Measurements from ENCODE around the gene LSS.
A peak's percentile ranks its signal among the peaks of the same experiment; 100 is the strongest.
"Not testable (repeated sequence)": the region's sequence is repeated elsewhere in the genome, so short reads cannot be mapped to it uniquely, and the experiment has no call there.

The LSS gene

DNA sequence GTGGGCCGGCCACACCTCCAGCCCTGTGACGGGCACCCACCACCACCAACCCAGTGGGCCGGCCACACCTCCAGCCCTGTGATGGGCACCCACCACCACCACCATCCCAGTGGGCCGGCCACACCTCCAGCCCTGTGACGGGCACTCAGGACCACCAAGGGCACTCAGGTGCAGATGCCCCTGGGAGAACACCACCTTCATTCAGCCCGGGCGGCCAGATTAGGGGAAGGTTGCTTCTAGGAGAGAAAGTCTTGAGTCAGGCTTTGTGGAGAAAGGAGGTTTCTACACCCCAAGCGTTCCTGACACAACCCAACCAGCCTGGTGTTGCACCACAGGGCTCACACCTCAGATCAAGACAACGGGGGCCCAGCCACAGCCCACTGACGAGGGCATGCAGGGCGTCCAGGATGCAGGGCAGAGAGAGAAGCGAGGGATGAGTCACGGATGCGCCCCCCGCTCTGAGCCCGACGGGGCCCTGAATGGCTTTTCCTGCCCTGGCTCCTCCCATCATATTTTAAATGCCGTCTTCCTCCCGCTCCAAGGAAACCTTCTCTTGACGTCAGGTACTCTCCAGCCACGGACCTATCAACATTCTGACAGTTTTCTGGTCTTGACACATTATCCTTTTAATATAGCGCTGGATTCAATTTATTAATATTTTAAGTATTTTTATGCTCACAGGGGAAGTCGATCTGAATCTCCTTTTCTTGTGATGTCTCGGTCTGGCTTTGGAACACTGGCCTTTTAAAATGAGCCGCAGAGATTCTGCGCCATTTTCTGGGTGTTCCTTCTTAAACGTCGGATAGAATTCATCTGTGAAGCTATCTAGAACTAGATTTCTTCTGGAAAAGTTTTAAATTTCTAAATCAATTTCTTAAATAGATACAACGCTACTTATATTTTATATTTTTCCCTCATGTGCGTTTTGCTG, 43.7 kb downstream of the LSS start:
- peak; percentile 60 for DNase-seq

GRCh38 chr21:46183910-46184624, 44.5 kb downstream of the LSS start, which contains the start of gene SPATC1L:
SPATC1L (minus strand) TSS chr21:46184459; CDS start chr21:46182816, 1,643 bp downstream.
- DNase-seq, result peak; percentile 36

DNA sequence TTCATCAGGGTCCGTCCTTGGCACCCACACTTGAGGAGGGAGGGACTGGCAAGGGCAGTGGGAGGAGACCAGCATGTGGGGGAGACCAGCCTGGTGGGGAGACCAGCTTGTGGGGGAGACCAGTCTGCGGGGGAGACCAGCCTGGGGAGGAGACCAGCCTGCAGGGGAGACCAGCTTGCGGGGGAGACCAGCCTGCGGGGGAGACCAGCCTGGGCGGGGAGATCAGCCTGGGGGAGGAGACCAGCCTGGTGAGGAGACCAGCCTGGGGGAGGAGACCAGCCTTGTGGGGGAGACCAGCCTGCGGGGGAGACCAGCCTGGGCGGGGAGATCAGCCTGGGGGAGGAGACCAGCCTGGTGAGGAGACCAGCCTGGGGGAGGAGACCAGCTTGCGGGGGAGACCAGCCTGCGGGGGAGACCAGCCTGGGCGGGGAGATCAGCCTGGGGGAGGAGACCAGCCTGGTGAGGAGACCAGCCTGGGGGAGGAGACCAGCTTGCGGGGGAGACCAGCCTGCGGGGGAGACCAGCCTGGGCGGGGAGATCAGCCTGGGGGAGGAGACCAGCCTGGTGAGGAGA, 45.2 kb downstream of the LSS start:
- not testable (repeated sequence) for DNase-seq

GRCh38 chr21:46182548-46183336, 45.8 kb downstream of the LSS start:
- DNase-seq, result no peak

- no peak for DNase-seq
Observed at GRCh38 chr21:46181953-46182547, 46.5 kb downstream of the LSS start.

DNA sequence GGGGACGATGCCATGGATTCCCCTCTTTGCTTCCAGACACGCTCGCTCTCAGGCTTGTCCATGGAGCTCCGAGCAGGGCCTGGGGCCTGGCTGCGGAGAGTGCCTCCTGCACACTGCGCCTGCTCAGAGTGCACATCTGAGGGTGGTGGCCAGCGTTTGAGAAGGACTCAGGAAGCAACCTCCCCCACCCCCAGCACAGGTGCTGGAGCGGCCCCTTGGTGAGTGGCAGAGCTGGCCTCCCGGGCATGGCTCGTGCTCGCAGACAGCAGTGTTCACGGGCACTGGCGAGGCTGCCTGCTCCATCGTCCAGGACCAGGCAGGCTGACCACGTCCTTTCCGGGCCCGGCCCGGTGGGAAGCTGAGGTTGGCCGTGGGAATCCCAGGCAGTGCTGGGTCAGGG, 47.1 kb downstream of the LSS start:
- no peak for DNase-seq

- no peak for DNase-seq
Observed at GRCh38 chr21:46180778-46181391, 47.7 kb downstream of the LSS start.

DNA sequence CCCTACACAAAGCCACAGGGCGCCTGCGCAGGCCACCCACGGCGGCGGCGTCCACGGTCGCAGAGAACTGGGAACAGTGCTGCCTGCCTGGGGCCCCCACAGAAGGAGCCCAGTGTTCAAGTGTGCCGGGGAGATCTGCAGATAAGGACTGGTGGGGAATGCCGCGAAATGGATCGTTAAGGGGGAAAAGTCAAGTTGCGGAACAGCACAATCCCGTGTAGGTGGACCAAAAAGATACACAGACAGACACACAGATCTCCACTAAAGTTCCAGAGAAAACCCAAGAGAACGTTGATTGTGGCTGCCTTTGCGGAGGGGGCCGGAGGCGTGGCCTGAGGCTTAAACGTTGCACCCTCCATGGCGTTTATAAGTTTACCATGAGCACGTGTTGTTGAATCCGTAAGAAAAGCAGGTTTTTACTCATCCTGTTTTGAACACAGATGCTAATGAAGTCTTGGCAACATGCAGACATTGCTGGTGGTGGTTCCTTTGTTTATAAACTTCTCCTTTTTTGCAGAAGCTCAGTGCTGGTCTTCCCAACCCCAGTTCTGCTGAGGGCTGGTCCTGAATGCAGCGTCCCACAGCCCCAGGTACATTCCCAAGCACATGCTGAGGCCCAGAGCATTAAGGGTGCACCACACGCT, 48.4 kb downstream of the LSS start:
- no peak for DNase-seq

GRCh38 chr21:46179708-46180078, 48.9 kb downstream of the LSS start:
- DNase-seq, result no peak

DNA sequence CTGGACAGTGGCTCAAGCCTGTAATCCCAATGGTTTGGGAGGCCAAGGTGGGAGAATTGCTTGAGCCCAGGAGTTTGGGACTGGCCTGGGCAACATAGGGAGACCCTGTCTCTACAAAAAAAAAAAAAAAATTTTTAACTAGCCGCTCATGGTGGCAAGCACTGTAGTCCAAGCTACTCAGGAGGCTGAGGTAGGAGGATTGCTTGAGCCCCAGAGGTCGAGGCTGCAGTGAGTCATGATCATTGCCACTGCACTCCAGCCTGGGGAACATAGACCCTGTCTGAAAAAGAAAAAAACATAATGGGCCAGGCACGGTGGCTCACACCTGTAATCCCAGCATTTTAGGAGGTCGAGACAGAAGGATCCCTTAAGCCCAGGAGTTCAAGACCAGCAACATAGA, 49.6 kb downstream of the LSS start:
- DNase-seq, result no peak

- not testable (repeated sequence) for DNase-seq
Observed at GRCh38 chr21:46176443-46177129, 52.0 kb downstream of the LSS start.

DNA sequence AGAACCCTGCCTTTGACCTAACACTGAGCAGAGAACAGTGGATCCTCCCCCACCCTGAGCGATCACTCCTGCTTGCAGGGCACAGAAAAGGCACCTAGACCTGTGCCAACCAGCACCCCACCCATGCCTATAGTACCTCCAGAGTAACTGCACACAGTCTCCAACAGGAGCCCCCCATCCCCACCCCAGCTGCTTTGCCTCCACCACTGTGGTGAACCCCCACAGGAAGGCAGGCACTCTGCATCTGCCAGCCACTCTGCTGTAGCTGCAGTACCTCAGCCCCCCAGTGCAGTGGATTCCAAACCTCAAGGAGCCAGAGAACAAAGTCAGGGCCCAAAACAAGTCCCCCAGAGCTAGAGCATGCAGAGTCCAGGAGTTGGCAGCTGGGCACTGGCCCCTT, 55.0 kb downstream of the LSS start:
- DNase-seq, result no peak

DNA sequence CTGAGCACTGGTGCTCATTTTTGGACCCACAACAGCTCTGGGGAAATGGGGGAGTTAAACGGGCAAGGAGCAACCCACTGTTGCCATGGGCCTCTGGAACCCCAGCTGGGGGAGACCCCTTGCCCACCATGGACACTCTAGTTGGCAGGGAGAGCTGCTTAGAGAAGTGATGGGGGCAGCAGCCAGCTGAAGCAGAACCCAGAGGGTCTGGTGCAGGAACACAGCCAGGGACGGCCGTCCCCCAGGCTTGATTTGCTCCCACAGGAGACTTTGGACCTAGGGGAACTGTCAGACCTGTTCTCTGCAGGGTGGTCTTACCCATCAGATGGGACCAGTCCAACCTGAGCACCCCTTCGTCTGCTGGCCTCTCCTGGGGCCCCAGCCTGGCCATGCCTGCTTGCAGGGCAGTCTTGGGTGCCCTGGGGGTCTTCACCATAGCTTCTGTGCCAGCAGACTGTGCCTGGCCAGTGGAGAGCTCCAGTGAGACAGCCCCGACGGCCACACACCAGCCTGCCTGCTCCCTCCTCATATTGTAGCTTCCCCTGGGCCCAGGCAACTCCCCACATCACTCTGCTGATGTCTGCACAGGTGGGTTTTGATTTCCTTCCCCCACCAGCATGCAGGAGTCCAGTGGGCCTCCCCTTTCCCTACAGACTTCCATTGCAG, 55.6 kb downstream of the LSS start:
- DNase-seq, result no peak

DNA sequence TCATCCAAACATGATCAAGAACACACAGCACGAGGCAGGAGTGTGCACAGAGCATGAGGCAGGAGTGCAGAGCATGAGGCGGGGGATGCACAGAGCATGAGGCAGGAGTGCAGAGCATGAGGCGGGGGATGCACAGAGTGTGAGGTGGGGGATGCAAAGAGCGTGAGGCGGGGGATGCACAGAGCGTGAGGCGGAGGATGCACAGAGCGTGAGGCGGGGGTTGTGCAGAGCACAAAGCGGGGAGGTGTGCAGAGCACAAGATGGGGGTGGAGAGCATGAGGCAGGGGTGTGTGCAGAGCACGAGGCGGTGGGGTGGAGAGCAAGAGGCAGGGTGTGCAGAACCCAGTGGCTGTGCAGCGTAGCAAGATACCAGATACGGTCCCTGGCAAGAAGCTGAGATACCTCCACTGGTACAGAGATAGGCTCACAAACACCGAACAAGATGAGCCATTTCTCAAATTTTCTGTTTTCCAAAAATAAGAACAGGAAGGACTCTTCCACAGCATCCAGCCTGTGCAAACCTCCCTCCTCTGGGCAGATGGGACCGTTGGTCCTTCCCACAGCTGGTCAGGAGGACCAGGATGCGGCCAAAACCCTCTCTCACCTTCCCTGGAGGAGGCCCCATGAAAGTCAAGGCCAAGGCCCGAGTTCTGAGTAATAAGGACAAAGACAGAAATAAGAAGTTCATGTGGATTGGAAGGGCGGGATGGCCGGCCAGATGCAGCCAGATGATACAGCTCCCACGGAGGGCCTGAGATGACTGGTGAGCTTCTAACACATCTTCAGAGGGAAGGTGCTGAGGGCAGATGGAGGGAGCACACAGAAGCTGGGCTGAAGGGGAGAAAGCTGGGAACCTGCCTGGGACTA, 56.3 kb downstream of the LSS start:
- DNase-seq, result no peak

DNA sequence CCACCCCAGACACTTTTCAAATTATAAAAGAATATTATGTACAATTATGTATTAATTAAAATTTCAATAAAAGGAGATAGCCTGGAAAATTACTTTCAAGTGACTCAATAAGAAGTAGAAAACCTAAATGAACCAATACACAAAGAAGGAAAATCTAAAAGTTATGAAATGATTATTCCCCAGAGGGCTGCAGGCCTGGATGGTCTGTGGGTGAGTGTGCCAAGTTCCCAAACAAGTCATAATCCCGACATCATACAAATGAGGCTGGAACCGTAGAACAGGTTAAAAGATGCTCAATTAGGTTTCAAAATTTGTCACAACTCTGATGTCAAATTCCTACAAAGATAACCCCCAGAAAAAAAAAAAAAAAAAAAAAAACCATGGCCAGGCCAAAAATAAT, 57.0 kb downstream of the LSS start:
- no peak for DNase-seq

- DNase-seq, result not testable (repeated sequence)
Observed at GRCh38 chr21:46170436-46171193, 58.0 kb downstream of the LSS start.

DNA sequence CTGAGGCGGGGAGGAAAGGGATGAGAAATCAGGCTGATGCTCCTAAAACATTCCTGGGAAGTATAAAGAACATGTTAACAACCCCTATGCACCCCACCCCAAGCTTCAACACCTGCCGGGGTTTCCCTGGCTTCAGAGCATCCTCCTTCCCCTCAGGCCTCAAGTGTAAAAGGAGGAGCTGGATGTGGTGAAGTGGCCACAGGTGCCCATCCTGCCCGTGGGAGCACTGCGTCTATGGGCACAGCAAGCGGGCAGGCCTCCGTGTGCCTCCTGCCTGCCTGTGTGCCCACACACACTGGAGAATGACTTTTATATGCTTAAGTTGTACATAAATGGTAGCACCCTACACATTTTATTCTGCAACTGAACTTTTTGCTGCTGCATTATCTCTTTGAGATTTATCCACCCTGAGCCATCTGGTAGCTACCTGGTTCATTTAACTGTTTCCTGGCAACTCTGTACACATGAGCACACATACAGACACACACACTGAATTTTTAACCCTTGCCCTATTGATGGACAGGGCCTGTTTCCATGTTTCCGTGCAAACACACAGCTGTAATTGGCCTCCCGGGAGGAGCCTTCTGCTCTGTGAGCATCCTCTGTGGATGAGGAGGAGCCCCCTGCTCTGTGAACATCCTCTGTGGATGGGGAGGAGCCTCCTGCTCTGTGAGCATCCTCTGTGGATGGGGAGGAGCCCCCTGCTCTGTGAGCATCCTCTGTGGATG, 59.8 kb downstream of the LSS start:
- no peak for DNase-seq

DNA sequence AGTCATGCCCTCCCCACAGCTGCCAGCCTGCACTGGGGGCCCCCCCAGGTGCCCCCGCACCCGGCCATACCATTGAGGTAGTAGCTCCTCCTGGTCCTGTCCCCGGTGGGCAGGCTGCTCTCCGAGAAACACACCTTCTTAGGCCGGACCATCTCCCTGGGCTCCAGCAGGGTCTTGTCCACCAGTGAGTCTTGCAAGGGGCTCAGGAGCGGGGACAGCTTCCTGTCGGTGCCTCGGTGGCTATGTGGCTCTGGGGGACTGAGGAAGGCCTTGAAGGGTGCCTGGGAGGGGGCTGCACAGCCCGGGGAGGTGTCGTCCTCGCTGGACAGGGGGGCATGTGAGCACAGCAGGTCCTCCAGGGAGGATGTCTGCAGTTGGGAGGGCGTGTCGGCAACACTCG, 60.3 kb downstream of the LSS start:
- no peak for DNase-seq

All from amniotic stem cell (primary cell).